GM04503 (cell line): ENCODE measurements around the gene CYTL1.

Experiments
- DNase-seq: peaks from one replicate; pipeline ENCODE4 v3.0.0-alpha.2; 2012; ENCODE audit warnings: low read depth

The CYTL1 gene

DNA sequence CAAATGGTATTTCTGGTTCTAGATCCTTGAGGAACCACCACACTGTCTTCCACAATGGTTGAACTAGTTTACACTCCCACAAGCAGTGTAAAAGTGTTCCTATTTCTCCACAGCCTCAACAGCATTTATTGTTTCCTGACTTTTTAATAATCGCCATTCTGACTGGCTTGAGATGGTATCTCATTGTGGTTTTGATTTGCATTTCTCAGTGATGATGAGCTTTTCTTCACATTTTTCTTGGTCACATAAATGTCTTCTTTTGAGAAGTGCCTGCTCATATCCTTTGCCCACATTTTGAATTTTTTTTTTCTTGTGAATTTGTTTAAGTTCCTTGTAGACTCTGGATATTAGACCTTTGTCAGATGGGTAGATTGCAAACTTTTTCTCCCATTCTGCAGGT, 22.3 kb downstream of the CYTL1 start:
- peak; percentile 47 for DNase-seq

DNA sequence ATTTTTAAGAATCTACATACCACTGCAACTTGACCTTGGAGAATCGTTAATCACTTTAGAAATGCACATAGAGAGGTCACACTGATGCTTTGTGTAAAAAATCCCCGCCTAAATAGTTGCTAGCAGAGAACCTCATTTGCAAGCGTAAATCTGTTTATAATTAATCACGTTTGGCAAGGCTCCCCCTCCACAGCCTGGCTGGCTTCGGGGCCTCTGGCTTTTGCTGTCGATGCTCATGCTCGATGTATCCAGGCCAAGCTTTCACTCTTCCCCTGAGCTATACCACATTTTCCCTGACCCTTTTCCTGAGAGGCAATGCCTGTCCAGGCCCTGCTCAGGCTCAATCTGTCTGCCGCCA, 23.4 kb downstream of the CYTL1 start:
- no peak for DNase-seq

DNA sequence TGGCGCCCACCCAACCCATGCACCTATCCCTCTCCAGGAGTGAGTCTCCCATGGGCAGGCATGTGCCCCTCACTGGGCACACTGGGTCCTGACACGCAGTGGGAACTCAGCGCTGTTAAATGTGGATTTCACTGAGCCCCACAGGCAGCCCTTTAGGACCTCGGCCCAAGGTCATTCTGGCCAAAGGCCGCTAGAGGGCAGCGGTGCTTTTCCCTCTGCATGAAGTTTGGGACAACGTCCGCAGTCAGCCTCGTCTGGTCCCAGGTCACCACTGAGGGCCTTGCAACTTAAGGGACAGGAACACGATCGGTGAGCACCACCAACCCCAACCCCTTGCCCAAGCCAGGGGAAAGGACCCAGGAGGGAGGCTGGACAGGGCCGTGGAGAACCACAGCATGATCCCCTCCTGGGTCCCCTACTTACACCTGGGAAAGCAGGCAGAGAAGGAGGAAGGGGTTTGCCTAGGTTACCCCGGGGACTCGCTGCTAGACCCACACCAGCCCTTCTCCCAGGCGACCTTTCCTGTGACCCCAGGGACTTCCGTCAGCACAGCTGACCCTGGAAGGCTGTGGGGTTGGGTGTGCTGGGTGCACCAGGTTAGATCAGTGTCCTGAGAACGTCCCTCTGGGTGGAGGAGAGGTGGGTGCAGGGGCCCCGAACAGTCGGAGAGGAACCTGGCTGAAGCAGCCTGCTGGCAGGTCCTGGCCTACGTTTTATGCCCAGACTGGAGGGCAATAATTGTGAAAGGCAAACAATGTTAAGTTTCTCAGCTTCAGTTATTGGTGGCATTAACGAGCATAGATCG, 24.0 kb downstream of the CYTL1 start:
- DNase-seq = no peak

DNA sequence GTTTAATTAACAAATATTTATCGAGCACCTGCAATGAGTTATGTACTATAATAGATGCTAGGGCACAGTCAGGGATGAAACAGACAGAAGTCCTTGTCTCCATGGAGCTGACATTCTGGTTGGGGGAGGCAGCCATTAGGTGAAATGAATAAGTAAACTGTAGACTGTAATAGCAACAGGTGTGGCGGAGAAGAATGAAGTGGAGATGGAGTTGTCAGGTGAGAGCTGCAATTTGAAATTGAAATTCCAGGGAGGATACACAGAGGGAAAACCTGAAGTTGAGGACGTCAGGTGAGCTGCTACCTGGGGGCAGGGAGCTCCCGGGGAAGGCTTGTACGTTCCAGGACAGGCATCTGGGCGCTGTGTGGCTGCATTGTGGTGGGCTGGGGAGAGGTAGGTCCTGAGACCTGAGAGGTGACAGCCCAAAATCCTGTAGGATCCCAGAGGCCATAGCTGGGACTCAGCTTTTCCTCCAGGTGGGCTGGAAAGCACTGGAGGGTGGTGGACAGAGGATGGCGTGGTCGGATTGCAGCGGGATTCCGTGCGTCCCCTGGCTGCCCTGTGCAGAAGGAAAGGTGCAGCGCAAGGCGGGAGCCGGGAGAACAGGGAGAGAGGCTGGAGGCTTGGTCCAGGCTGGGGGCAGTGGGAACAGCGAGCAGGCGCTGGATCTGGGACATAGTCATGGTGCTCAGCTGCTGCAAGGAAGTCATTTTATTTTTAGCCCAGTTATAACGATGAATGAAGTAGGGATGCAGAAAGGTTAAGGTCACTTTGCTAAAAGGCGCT, 24.8 kb downstream of the CYTL1 start:
- DNase-seq = no peak

DNA sequence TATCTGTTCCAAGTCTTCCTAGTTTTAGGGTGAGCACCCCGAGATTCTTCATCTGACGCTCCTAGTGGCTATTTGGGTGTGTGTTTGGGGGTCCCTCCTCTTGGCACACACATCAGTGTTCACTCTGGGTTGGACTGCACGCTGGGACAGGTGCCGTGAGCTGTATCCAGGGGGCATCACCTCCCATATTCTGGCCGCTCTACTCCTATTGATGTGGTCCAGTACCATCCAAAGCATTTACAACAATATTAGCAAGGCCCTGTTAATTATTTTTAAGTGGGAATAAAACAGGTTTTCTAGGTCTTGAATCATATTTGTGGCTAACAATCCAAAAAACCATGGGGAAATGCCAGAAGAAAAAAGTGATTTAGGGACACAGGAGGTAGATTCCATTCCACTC, 26.4 kb downstream of the CYTL1 start:
- DNase-seq = no peak

DNA sequence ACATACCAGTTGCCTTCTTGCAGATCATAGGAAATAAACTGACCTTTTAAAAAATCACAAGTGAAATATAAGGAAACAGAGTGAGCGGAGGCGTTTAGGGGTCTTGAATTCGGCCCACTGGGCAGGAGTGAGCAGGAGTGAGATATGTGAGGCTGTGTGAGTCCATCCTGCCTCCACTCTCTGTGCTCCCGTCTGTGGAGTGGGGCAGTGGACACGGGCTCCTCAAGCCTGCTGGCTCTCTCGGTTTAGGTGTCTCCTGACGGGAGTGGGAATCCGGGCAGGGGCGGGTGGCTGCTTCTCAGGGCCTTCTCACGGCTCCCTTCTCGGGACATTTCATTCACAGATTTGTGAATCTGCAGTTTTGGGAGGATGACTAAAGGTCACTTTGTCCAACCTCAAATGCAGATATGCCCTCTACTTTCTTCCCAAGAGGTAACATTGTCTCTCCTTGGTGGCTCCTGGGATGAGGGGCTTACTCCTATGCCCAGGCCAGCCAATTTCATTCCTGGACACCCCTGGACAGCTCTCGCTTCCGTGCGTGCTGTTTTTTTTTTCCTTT, 27.6 kb downstream of the CYTL1 start:
- no peak for DNase-seq

DNA sequence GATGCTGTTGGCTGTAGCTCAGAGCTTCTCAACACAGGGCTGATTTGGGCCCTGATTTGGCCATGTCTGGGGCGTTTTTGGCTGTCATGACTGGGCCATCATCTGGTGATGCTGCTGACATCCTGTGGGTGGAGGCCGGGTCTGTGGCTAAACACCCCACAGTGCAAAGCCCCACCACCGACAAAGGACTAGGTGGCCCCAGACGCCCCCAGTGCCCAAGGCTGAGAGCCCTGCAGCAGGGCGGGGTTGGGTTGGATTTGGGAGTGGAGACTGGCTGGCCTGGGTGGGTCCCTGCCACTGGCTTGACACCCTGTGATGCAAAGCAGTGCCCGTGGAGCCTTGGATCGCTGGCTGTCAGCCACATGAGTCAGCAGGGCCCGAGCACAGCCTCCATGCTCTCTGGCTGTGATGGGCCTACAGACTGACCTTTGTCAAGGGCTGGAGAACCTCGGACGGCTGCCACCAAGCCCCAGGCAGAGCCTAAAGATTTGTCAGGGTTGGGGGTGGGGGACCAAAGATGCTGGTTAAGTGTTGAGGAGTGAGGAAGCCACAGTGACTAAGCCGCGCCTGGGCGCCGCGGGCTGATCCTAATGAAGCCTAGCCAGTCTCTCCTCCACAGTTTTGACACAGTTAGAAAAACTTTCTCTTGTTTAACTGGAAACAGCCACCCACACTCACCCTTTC, 28.3 kb downstream of the CYTL1 start:
- peak; percentile 94 for DNase-seq

DNA sequence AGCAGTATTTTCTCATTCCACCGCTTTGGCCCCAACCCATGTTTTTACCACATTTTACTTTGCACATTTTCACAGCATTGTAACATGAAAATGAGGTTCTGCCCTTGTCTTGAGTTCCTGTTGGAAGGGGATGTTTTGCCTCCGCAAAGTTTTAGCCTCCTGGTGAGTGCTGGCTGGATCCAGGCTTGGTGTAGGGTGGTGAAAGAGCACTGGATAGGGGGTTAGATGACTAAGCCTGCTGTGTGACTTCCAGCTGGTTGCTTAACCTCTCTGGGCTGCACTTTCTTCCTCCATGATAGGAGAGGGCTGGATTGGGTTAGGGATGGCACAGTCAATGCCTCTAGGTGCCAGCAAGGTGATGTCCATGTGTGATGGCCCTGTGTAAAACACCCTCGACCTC, 28.9 kb downstream of the CYTL1 start:
- peak; percentile 28 for DNase-seq

DNA sequence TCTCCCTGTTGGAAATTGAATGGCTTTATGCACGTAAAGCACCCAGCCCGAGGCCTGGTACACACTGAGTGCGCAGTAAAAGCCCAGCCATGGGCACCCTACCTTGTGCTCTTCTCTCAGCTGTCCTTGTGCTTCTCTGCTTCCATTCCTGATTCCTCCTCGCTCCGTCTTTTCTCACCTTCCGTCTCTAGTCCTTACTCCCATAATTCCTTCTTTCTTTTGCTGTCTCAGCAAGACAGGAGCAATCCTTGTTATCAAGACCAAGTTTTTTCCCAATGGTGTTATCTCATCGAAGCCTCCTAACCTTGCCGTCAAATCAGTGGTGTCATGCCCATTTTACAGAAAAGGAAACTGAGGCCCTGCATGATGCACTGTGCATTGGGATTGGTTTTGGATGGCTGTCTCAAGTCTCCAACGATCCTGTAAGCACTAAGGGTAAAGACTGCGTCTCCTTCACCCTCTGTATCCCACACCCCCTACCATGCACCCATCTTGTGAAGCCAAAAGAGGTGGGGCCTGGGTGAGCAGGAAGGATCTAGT, 30.1 kb downstream of the CYTL1 start:
- no peak for DNase-seq

DNA sequence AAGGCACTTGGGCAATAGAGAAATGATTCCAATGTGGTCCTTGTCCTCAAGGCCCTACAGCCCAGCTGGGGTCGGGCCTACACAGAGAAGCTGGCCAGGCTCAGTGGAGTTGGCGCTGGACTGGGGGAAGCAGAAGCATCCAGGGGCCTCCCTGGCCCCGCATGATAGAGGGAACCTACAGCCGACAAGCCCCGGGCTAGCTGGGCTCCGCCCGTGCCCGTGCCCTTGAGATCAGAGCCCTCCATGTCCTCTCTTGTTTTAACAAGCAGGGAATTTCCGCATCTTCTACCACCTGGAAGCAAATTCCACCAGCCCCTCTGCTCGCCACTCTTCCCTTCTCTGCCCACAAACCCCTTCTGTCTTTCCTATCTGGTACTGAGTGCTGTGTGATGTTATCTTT, 31.6 kb downstream of the CYTL1 start:
- DNase-seq = no peak

DNA sequence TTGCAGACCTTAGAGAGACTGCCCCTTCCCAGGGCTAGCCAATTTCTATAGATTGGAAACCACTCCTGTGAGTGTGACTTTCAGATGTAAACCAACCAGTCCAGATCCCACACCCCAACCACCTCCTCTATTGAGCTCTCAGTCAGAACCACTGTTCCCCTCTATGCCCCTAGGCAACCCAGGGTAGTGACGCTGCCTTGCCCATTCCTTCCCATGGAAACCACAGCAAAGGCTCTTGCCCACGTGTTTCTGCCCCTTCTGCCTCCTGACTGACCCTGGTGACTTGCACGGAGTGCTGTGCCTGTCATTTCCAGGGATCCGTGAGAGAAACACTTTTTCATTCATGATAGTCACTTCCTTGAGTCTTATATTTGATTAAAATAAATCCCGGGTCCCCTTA, 32.4 kb downstream of the CYTL1 start:
- DNase-seq = no peak

DNA sequence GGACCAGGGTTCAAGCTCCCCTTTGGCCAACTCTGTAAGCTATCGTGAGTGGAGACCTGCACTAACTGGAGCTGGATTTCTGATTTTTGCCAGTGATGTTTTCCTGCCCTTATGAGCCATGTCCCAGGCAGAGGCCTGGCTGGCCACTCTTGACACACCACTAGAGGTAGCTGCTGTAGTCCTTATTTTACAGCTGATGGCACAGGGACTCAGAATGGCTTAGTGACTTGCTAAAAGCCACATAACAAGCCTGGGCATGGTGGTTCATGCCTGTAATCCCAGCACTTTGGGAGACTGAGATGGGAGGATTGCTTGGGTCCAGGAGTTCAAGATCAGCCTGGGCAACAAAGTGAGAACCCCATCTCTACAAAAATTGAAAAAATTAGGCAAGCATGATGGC, 33.4 kb downstream of the CYTL1 start:
- no peak for DNase-seq

DNA sequence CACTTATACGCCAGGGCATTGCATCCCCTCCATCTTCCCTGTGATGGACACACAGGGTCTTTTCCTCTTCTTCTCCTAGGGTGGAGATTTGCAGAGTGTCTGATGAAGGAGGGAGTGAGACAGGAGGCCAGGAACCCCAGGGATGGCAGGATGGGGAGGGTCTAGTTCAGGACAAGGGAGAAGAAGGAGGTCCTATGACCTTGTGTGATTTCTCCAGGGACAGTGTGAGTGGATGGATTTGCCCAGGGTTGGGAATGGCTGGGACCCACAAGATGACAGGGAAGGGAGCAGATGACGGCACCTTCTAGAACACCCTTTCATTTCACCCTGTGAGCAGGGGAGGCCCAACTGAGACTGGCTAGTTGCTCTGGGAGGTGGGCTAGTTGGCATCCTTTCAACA, 34.2 kb downstream of the CYTL1 start:
- DNase-seq = no peak

DNA sequence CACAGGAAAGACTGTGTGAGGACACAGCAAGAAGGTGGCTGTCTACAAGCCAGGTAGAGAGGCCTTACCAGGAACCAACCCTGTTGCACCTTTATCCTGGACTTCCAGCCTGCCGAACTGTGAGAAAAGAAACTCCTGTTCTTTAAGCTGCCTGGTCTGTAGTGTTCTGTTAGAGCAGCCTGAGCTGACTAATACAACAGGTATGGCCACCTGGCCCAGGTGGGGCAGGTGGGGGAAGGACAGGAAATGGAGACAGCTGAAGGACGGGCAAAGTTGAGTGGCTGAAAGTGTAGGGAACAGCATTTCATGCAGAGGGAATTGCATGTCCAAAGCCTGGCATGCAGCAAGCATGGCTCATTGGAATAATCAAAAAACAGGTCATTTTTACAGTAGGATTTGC, 35.1 kb downstream of the CYTL1 start:
- DNase-seq = no peak

DNA sequence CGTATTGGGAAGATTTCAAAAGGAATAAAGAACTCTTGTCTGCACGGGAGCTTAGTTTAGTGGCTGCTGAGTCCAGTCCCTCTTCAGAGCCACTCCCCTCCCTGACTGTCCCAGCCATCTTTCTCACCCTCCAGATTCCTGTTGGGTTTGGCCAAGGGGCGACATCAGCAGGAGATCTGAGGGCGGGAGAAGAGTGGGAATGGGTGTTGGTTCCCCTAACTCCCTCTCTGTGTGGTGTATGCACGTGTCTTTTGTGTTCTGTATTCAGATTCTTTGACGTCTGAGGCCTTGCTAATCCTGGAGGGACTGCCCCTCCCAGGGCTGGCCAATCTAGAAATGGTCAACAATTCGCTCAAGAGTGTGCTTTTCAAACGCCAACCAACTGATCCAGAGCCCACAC, 37.4 kb downstream of the CYTL1 start:
- no peak for DNase-seq

DNA sequence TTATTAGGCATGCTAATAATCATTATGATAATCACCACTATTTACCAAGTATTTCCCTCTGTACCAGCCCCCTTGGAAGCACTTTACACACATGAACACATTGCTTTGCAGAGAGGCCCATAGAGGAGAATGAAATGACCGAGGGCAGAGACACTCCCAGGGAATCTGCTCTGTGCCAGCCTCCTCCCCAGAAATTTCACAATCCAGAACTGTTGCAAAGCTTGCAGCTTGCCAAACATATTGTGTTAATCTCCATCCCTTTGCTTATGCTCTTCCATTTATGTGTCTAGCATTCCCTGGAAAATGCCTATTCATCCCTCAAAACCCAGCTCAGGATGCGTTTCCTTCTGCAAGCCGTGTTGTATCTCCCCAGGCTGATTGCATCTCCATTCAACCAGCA, 37.8 kb downstream of the CYTL1 start:
- peak; percentile 64 for DNase-seq

DNA sequence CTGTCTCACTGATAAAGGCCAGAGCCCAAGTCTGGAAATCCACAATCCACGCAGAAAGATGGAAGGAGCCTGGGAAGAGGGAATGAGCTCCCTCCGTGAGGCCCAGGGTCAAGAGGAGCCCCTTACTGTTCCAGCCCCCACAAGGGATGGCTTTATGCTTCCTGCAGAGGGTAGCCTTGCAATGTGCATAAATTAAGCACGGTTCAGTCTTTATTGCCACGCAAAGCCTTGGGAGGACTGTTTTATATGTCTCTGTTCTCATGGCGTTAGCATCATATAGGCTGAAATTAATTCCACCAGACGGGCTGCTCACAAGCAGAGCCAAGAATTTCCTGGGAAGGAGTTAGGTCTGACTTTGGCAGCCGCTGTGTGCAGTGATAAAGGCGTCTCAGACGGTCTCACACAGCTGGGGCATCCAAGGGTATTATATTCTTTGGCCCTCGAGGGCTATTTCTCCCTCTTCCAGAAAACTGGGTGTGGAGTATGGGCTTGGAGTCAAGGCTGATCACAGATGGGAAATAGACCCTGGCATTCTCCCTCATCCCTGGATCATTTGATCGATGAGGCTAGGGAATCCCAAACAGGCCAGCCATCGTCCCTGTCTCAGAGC, 38.5 kb downstream of the CYTL1 start:
- DNase-seq = no peak

DNA sequence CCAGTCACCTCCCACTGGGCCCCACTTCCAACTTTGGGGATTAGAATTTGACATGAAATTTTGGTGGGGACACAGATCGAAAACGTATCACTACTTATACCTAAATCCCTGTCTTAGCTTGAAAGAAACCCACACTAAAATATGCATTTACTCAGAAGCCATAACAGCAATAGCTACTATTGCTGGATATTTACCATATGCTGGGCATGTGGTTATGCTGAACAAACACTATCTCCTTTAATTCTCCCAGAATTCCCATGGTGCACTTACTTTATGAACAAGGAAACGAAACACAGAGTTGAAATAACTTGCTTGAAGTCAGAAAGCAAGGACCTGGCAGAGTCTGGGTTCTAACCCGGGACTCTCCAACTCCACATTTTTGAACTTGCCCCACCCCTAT, 39.3 kb downstream of the CYTL1 start:
- DNase-seq = no peak

DNA sequence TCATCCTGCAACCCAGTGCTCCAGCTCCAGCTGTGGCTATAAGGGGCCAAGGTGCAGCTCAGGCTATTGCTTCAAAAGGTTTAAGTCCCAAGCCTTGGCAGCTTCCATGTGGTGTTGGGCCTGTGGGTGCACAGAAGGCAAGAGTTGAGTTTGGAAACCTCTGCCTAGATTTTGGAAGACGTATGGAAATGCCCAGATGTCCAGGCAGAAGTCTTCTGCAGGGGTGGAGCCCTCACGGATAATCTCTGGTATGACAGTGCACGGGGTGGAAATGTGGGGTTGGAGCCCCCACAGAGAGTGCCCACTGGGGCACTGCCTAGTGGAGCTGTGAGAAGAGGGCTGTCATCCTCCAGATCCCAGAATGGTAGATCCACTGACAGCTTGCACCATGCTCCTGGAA, 44.5 kb downstream of the CYTL1 start:
- DNase-seq = no peak

DNA sequence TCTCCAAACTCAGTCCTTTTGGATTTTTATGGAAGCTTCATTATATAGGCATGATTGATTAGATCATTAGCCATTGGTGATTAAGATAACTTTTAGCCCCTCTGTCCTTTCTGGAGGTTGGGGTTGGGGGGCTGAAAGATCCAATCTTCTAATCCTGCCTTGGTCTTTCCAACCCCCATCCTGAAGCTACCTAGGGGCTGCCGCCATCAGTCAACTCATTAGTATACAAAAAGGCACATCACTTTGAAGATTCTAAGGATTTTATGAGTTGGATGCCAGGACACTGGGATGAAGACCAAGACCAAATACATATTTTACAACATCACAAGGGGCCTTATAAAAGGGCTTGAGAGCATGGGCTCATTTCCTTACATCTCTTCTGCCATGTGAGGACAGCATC, 47.5 kb downstream of the CYTL1 start:
- no peak for DNase-seq

DNA sequence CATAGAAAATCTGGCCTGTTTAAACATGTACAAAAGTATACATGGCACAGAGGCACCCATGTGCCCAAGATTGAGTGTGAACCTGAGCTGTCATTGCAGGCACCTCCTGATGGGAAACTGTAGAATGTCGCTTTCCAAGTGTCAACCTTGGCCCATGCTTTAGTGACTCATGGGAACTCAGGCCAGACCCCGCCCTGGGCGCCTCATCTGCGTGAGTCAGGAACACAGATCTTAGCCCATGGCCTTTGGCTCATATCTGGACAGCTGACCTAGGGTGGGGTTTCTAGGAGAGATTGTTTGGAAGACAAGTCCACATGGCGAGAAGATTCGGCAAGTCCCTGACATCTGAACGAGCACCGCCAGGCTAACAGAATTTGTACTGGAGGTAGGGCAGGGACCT, 50.0 kb downstream of the CYTL1 start:
- peak; percentile 45 for DNase-seq

DNA sequence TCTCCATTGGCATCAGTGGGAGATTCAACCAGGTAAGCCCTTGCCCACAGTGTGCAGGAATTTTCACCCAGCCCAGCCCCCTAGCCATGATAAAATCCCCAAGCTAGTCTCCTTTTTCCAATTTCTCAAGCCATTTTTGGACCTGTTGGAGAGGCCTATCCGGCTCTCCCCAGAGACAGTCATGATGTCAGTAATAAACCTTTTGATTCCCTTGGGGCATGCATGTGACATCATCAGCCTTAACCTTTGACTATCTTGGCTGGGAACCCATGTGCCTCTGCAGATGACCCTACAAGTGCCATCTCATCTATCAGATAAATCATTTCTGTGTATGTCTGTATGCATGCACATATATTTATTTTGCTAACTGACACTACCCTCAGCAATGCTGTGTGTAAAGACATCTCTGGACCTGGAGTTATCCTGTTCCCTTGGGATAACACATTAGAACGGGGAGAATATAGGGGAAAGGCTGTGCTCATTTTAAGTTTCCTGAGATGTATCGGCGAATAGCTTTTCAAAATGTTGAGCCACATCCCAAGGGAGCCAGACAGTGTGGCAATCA, 51.0 kb downstream of the CYTL1 start:
- DNase-seq = no peak
